ENCODE data around the gene TLX2.
A peak's percentile ranks its signal among the peaks of the same experiment; 100 is the strongest.
"Not testable (repeated sequence)": the region's sequence is repeated elsewhere in the genome, so short reads cannot be mapped to it uniquely, and the experiment has no call there.

TLX2 gene

DNA sequence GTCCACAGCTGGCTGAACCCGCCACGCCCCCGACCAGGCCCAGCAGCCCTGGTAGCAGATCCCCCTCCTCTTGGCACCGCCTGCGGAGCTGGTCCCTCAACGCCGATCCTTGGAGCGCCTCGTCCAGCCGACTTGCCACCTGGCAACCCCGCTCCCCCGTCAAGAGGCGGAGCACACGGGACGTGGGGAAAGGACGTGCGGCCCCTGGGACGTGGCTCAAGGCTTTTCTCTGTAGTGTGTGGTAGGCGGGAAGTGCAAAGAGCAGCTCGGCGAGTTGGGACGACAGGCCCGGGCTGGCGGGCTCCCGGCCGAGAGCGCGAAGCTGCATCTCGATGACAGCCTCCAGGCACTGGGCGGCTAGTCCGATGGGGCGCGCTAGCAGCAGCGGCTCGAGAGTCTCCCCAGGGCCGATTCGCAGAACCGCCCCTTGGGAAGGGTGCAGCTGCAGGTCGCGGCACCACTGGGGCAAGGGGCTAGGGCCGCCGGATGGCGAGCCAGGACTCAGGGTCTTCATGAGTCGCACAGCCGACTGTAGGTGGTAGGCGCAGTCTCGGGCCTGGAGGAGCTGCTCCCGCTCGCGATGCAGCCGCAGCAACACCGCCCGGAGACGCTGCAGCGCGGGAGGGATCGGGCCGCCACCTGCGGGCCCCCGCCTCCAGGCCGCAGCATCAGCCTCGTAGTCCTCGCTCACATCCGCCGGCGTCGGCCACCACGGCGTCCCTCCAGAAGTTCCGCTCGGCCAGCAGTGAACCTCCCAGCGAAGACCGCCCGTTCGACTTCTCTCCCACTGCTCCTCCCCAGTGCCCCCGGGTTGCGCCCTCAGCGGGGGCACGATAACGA lies 32.1 kb upstream of the TLX2 start:
- Histone ChIP-seq H3K9ac (ENCODE audit: low read length) (peak overlapping the region; percentile 80), H3K79me2 (ENCODE audit: low read length) (peaks cover 22% of the 10 kb centered on the region), H3K9me3 (ENCODE audit: insufficient read depth, low read length) (no peaks in the 10 kb centered on the region), H3K27me3 (ENCODE audit: low read depth, low read length) (no peaks in the 10 kb centered on the region), H3K27ac (ENCODE audit: low read length) (peak overlapping the region; percentile 79), H3K4me1 (ENCODE audit: low read length) (peaks cover 8% of the 10 kb centered on the region), H3K4me3 (ENCODE audit: low read length) (peak overlapping the region; percentile 99), H3K4me2 (ENCODE audit: low read length) (peak overlapping the region; percentile 92), H4K20me1 (ENCODE audit: insufficient read depth, low read length) (no peaks in the 10 kb centered on the region), H3K36me3 (replicated peaks; ENCODE audit: low read depth, low read length) (peaks cover 7% of the 10 kb centered on the region), H2AFZ (ENCODE audit: low read depth, low read length) (peak overlapping the region; percentile 80)
- no peak for TF ChIP-seq CTCF (IDR thresholded peaks at IDR 0.05; ENCODE audit: low read depth, low read length)
- no peak for TF ChIP-seq EZH2phosphoT487 (IDR thresholded peaks at IDR 0.05; ENCODE audit: low read depth)

- Histone ChIP-seq H3K27ac (ENCODE audit: low read length) (peak within 1 kb of the TSS; percentile 79), H2AFZ (ENCODE audit: low read depth, low read length) (peak within 1 kb of the TSS; percentile 87)
- TF ChIP-seq CTCF (IDR thresholded peaks at IDR 0.05; ENCODE audit: low read depth, low read length) (peak; percentile 93), EZH2phosphoT487 (IDR thresholded peaks at IDR 0.05; ENCODE audit: low read depth) (no peak)
Measured at GRCh38 chr2:74482801-74483674, 31.2 kb upstream of the TLX2 start, which contains the start of the genes CCDC142 and TTC31. Gene CCDC142, minus strand, starts transcription at chr2:74482998. Its CDS starts 161 bp downstream, at chr2:74482837. Gene TTC31, plus strand, starts transcription at chr2:74483081. Its CDS starts 15 bp downstream, at chr2:74483096.

GRCh38 chr2:74483675-74484164 lies 30.5 kb upstream of the TLX2 start:
- peak overlapping the region; percentile 80 for H3K9ac ChIP-seq (ENCODE audit: low read length)
- H3K36me3 ChIP-seq (replicated peaks; ENCODE audit: low read depth, low read length); H3K9me3 ChIP-seq (ENCODE audit: insufficient read depth, low read length); H4K20me1 ChIP-seq (ENCODE audit: insufficient read depth, low read length); H3K27me3 ChIP-seq (ENCODE audit: low read depth, low read length); H3K4me1 ChIP-seq (ENCODE audit: low read length): not testable (repeated sequence)
- peak overlapping the region; percentile 98 for H3K4me2 ChIP-seq (ENCODE audit: low read length)
- H3K79me2 ChIP-seq (ENCODE audit: low read length), result peaks cover 22% of the 10 kb centered on the region
- H2AFZ ChIP-seq (ENCODE audit: low read depth, low read length), result 0 out of 2 replicates have a peak overlapping the region, but pooled peaks have one; percentile 79
- H3K27ac ChIP-seq (ENCODE audit: low read length), result peak overlapping the region; percentile 79
- peak overlapping the region; percentile 99 for H3K4me3 ChIP-seq (ENCODE audit: low read length)

More at GRCh38 chr2:74482801-74483674, 31.2 kb upstream of the TLX2 start, which contains the start of the genes CCDC142 and TTC31:
- Histone ChIP-seq H3K4me1 (ENCODE audit: low read length) (peaks cover 8% of the 10 kb centered on the region), H3K79me2 (ENCODE audit: low read length) (peaks cover 22% of the 10 kb centered on the region), H3K4me3 (ENCODE audit: low read length) (peak within 1 kb of the TSS; percentile 99), H3K9me3 (ENCODE audit: insufficient read depth, low read length) (no peaks in the 10 kb centered on the region), H3K36me3 (replicated peaks; ENCODE audit: low read depth, low read length) (peaks cover 3% of the 10 kb centered on the region), H3K9ac (ENCODE audit: low read length) (peak within 1 kb of the TSS; percentile 80), H3K27me3 (ENCODE audit: low read depth, low read length) (no peaks in the 10 kb centered on the region), H3K4me2 (ENCODE audit: low read length) (peak within 1 kb of the TSS; percentile 98), H4K20me1 (ENCODE audit: insufficient read depth, low read length) (no peaks in the 10 kb centered on the region)

DNA sequence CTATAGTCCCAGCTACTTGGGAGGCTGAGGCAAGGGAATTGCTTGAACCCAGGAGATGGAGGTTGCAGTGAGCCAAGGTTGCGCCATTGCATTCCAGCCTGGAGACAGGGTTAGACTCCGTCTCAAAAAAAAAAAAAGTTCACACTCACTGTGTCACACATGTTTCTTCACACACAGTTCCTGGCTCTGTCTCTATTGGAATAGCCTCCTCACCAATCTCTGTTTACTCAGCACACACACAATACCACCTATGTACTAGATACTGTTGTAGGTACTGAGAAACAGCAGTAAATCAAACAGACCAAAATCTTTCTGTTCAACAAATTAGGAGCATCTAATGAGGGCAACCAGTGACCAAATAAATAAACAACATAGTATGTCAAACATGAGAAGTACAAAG lies 28.1 kb upstream of the TLX2 start:
- H3K27me3 ChIP-seq (ENCODE audit: low read depth, low read length), result no peaks in the 10 kb centered on the region
- H3K9ac ChIP-seq (ENCODE audit: low read length), result no peak overlapping the region
- H3K27ac ChIP-seq (ENCODE audit: low read length), result no peak overlapping the region
- no peak overlapping the region for H3K4me2 ChIP-seq (ENCODE audit: low read length)
- peaks cover 22% of the 10 kb centered on the region for H3K79me2 ChIP-seq (ENCODE audit: low read length)
- no peaks in the 10 kb centered on the region for H3K9me3 ChIP-seq (ENCODE audit: insufficient read depth, low read length)
- H2AFZ ChIP-seq (ENCODE audit: low read depth, low read length), result no peak overlapping the region
- H3K4me1 ChIP-seq (ENCODE audit: low read length), result peaks cover 8% of the 10 kb centered on the region
- H4K20me1 ChIP-seq (ENCODE audit: insufficient read depth, low read length), result no peaks in the 10 kb centered on the region
- H3K4me3 ChIP-seq (ENCODE audit: low read length), result no peak overlapping the region
- peaks cover 7% of the 10 kb centered on the region for H3K36me3 ChIP-seq (replicated peaks; ENCODE audit: low read depth, low read length)
- TF ChIP-seq CTCF (IDR thresholded peaks at IDR 0.05; ENCODE audit: low read depth, low read length) (no peak), EZH2phosphoT487 (IDR thresholded peaks at IDR 0.05; ENCODE audit: low read depth) (no peak)
